D721Med (cell line): Measurements from ENCODE around the gene POLR3B.
"Not testable (repeated sequence)": the region's sequence is repeated elsewhere in the genome, so short reads cannot be mapped to it uniquely, and the experiment has no call there.

Experiments
- DNase-seq: peaks from one replicate; pipeline ENCODE4 v3.0.0; 2011; ENCODE audit warnings: low spot score; ENCODE audit not compliant: insufficient read length
- FAIRE-seq: peaks from 2 replicates; lab custom pipeline; 2011; peaks lifted over from hg19 to GRCh38; lab: Jason Lieb, UNC
- CTCF ChIP-seq: IDR thresholded peaks from 2 replicates; pipeline ENCODE4 v1.5.1; 2012; ENCODE audit warnings: mild to moderate bottlenecking, control low read depth; ENCODE audit not compliant: insufficient read depth; ENCODE audit errors: missing control alignments

The POLR3B gene

GRCh38 chr12:106357549-106358395 lies at the start of gene POLR3B:
Gene POLR3B, plus strand, starts transcription at chr12:106357748. Its CDS starts 132 bp downstream, at chr12:106357880.
- DNase-seq (peak; percentile 88), FAIRE-seq (no peak)

GRCh38 chr12:106308121-106308520 lies 49.4 kb upstream of the POLR3B start:
- TF ChIP-seq CTCF: no peak
- FAIRE-seq (no peak), DNase-seq (no peak)

More at GRCh38 chr12:106357549-106358395, at the start of gene POLR3B:
- peak; percentile 90 for TF ChIP-seq CTCF

GRCh38 chr12:106308611-106309010 lies 48.9 kb upstream of the POLR3B start:
- no peak for TF ChIP-seq CTCF
- FAIRE-seq (no peak), DNase-seq (no peak)

- no peak for DNase-seq
- no peak for TF ChIP-seq CTCF
- no peak for FAIRE-seq
Observed at GRCh38 chr12:106309671-106310505, 47.7 kb upstream of the POLR3B start.

GRCh38 chr12:106310687-106311086 lies 46.9 kb upstream of the POLR3B start:
- DNase-seq: no peak
- no peak for TF ChIP-seq CTCF
- no peak for FAIRE-seq

GRCh38 chr12:106311139-106311538 lies 46.4 kb upstream of the POLR3B start:
- TF ChIP-seq CTCF: no peak
- DNase-seq: no peak
- no peak for FAIRE-seq

GRCh38 chr12:106313413-106313812 lies 44.1 kb upstream of the POLR3B start:
- not testable (repeated sequence) for FAIRE-seq

More at GRCh38 chr12:106313413-106313812, 44.1 kb upstream of the POLR3B start:
- not testable (repeated sequence) for DNase-seq
